Fibroblast of mammary gland (primary cell): Measurements from ENCODE around the gene LRP11.
A peak's percentile ranks its signal among the peaks of the same experiment; 100 is the strongest.

ENCODE experiments used
- DNase-seq: peaks from one replicate; pipeline ENCODE4 v3.0.0-alpha.2; 2010; ENCODE audit warnings: low read depth
- H3K4me3 ChIP-seq: 2 replicates; pipeline ENCODE4 v1.5.1; 2011; ENCODE audit warnings: low read depth, mild to moderate bottlenecking, low read length, moderate library complexity; ENCODE audit not compliant: control insufficient read depth
- TF ChIP-seq, protein P1 (sequence below): conservative IDR thresholded peaks from 2 replicates; pipeline ENCODE4 v1.5.1; 2011; ENCODE audit warnings: low read depth, low read length, inconsistent platforms; ENCODE audit not compliant: control insufficient read depth, insufficient read depth

The LRP11 gene

DNA sequence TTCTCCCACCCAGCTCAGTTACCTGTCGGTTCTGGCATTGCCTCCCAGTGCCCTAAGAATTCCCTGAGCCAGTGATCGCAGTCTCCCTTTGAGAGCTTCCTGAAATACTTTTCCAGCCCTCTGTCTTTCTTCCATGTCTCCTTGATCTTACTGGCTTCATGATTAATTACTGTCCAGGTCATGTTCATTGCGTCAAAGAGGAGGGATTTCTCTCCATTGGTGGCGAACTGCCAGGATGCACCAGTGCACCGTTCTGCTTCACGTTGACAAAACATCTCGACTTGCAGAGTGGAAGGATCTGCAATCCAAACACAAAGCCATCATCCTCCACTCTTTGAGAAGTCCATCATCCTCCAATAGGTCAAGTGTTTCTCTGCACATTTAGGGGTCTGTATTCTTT is 25.2 kb upstream of the LRP11 start:
- TF ChIP-seq, protein P1, sequence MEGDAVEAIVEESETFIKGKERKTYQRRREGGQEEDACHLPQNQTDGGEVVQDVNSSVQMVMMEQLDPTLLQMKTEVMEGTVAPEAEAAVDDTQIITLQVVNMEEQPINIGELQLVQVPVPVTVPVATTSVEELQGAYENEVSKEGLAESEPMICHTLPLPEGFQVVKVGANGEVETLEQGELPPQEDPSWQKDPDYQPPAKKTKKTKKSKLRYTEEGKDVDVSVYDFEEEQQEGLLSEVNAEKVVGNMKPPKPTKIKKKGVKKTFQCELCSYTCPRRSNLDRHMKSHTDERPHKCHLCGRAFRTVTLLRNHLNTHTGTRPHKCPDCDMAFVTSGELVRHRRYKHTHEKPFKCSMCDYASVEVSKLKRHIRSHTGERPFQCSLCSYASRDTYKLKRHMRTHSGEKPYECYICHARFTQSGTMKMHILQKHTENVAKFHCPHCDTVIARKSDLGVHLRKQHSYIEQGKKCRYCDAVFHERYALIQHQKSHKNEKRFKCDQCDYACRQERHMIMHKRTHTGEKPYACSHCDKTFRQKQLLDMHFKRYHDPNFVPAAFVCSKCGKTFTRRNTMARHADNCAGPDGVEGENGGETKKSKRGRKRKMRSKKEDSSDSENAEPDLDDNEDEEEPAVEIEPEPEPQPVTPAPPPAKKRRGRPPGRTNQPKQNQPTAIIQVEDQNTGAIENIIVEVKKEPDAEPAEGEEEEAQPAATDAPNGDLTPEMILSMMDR, result no peak
- no peak overlapping the region for H3K4me3 ChIP-seq

DNA sequence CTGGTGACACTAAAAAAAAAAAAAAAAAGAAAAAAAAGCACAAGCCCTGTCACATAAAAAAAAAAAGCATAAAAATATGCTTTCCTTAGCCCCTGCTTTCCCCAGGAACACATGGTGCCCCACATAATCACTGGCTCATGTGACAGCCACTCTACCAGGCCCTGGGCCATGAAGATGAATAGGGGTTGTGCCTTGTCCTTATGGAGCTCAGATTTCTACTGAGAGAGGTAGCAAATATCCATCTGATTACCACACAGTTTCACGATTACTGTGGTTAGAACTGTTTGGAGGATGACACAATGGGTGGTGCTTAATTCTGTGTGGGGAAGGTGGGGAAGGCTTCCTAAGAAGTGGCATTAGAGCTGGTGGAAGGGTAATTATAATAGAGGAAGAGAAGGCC is 24.5 kb upstream of the LRP11 start:
- peak; percentile 67 for DNase-seq
- TF ChIP-seq, protein P1, result no peak
- H3K4me3 ChIP-seq, result no peak overlapping the region

More for the DNA sequence above, 25.2 kb upstream of the LRP11 start:
- peak; percentile 40 for DNase-seq

DNA sequence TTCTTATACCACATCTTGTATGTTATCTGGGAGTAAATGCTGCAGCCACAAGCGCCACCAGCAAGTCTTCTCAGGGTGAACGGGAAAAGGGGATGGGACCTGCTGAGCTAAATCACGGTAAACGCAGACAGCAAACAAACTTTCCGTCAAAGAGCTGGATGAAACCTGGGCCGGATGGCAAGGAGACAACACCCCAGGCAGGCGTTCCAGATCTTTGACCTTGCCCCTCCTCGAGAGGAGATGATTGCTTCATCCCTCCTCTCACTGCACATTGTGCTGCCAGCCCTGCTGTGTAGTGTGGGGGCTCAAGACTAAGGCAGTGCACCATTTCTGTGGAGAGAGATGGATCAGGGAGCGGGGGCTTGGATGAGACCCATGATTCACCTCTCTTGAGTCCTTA is 23.9 kb upstream of the LRP11 start:
- H3K4me3 ChIP-seq, result no peak overlapping the region
- TF ChIP-seq, protein P1, result no peak
- DNase-seq, result no peak

DNA sequence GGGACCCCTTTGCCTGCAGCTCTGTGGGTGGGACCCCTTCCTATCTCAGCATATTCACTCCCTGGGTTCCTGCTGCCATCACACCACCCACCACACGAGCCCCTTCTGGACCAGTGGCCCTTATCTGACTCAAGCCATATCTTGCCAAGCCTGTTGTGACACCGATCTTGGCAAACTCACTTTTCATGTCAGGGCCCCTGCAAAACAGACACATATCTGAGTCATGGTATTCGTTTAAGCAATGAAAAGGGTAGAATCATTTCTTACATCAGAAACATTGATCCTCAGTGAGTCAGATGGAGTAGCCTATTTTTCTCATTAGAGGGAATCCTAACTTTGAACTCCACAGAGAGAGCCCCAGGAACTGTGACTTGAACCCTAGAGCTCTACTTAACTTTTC is 23.2 kb upstream of the LRP11 start:
- no peak overlapping the region for H3K4me3 ChIP-seq
- DNase-seq, result peak; percentile 93
- TF ChIP-seq, protein P1, result no peak

DNA sequence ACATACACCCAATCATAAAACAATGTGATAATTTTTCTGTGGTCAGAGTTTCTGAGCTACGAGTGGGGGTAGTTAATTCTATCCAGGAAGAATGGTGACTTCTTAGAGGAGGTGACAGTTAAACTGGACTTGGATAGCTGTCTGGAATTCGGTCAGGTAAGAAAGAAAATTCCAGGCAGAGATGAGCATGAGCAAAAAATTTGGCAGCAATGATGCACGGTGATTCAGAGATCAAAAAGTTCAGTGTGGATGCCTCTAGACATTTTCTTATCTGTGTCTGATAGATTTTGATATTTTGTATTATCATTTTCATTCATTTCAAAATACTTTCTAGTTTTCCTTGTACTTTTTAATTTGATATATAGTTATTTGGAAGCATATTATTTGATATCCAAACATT is 21.7 kb upstream of the LRP11 start:
- TF ChIP-seq, protein P1, result no peak
- no peak overlapping the region for H3K4me3 ChIP-seq
- DNase-seq, result no peak

DNA sequence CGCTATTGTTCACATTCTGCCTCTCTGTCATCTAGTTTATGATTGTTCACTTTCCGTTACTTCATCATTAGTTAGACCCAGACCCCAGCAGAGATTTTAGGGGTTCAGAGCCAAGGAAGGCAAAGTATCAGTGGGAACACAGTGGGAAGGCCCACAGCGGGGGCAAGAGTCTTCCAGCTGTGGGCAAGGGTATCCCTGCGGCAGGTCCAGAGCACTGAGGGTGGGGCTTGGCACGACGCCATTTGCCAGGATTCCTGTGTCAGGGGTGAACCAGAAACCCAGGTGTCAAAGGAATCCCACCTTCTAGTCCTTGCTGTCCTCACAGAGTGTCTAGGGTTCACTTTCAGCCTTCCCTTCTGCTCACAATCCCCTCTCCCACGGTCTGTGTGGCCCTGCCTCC is 20.5 kb upstream of the LRP11 start:
- no peak overlapping the region for H3K4me3 ChIP-seq
- TF ChIP-seq, protein P1, result no peak
- DNase-seq, result no peak

DNA sequence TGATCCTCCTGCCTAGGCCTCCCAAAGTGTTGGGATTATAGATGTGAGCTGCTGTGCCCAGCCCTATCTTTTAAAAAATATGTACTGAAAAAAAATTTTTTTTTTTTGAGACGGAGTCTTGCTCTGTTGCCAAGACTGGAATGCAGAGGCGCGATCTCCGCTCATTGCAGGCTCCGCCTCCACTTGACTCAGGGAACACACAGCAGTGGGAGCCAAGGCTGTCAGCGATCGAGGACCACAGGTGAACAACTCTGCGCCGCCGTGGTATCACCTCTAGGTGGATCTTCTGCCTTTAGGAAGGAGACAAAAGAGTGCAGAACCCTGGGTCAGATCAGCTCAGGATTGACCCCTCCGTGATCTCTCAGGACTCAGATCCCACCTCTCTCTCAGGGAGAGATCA is 20.1 kb upstream of the LRP11 start:
- peak; percentile 42 for DNase-seq
- no peak overlapping the region for H3K4me3 ChIP-seq
- TF ChIP-seq, protein P1, result no peak
